GM12873 (cell line): ENCODE measurements around the gene RFLNA.

Source experiments
- TF ChIP-seq, protein P1 (sequence below): IDR thresholded peaks from 2 replicates; pipeline ENCODE4 v1.5.1; 2012; ENCODE audit warnings: low read depth, mild to moderate bottlenecking, moderate library complexity, low read length, control low read depth; ENCODE audit not compliant: insufficient read depth; ENCODE audit errors: missing control alignments

The RFLNA gene

DNA sequence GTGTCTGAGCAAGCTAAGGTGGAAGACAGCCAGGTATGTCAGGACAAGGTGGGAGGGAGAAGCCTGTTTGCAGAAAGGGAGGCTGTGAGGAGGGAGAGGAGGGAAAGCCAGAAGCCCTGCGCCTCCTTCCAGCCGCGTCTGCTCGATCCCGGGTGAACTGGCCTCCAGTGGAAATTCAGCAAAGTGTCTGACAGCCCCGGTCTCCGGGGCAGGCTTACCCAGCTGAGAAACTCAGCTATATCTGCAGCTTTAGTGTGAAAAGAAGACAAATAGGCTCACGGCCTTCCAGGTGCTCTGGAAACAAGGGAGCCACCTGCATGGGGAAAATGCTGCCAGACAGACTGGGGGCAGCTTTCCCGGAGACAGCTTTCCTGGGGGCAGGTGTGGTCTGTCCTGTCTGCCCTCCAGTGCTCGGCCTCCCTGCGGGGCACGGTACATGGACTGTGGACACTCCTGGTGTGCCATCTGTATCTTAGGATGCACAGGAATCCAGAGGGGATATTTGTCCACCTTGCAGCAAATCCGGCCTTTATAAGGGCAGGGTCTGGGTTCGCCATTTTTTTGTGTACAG lies 6.3 kb downstream of the RFLNA start:
- TF ChIP-seq, protein P1, sequence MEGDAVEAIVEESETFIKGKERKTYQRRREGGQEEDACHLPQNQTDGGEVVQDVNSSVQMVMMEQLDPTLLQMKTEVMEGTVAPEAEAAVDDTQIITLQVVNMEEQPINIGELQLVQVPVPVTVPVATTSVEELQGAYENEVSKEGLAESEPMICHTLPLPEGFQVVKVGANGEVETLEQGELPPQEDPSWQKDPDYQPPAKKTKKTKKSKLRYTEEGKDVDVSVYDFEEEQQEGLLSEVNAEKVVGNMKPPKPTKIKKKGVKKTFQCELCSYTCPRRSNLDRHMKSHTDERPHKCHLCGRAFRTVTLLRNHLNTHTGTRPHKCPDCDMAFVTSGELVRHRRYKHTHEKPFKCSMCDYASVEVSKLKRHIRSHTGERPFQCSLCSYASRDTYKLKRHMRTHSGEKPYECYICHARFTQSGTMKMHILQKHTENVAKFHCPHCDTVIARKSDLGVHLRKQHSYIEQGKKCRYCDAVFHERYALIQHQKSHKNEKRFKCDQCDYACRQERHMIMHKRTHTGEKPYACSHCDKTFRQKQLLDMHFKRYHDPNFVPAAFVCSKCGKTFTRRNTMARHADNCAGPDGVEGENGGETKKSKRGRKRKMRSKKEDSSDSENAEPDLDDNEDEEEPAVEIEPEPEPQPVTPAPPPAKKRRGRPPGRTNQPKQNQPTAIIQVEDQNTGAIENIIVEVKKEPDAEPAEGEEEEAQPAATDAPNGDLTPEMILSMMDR, result no peak

GRCh38 chr12:124302241-124302806 lies 7.4 kb downstream of the RFLNA start:
- TF ChIP-seq, protein P1, result no peak

- TF ChIP-seq, protein P1, result no peak
Measured at GRCh38 chr12:124302807-124303578, 8.1 kb downstream of the RFLNA start.

- TF ChIP-seq, protein P1, result no peak
Measured at GRCh38 chr12:124303579-124304313, 8.9 kb downstream of the RFLNA start.

DNA sequence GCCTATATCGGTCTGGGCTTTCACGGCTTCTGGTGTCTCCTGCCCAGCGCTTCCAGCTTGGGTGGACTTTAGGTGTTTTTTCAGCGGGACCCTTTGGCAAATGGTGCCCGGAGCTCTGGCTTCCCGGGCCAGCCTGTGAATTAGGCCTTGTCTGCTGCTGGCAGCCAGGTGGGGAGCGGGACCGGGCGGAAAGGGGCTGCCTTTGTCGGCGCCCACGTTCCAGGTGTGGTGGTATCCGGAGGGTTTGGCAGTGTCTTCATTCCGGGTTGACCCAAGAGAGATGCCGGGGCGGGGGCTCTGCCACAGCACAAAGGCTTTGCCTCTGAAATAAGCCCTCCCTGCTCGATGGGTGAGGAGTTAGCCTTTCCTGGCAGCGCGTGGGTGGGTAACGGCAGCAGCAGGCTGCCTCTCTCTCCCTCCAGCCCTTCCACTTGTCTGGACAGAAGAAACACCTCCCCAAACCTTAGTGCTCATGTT lies 9.5 kb downstream of the RFLNA start:
- TF ChIP-seq, protein P1, result no peak

- TF ChIP-seq, protein P1, result no peak
Measured at GRCh38 chr12:124305136-124305535, 10.2 kb downstream of the RFLNA start.
